CD14-positive monocyte (primary cell): Measurements from ENCODE around the gene VGLL2. TPM values are rescaled to one million over a fixed set of nuclear protein-coding genes. Genes with fewer than 3 reads are reported as not detected.

ENCODE experiments used
- DNase-seq, 3 donors: peaks; one replicate each; pipeline ENCODE4 v3.0.0-alpha.2; 2011 to 2022
- H2AFZ ChIP-seq: 2 replicates; pipeline ENCODE4 v1.6.0; 2012; ENCODE audit warnings: mild to moderate bottlenecking, low read depth, low read length, inconsistent platforms; ENCODE audit not compliant: insufficient read depth, poor library complexity, severe bottlenecking
- H3K27ac ChIP-seq, 2 donors: 1 replicate in 1 of 2; 2 replicates in 1 of 2; pipeline ENCODE4 v1.5.1; 2012 to 2013; ENCODE audit warnings: low read length in 2 of 2, control low read depth in 1 of 2, inconsistent platforms in 1 of 2, low read depth in 1 of 2, mild to moderate bottlenecking in 1 of 2
- H3K27me3 ChIP-seq, 2 donors: one replicate each; pipeline versions ENCODE4 v1.6.0 to v1.6.1; 2011 to 2013; ENCODE audit warnings: low read length in 2 of 2; ENCODE audit not compliant: control insufficient read depth in 2 of 2, insufficient read depth in 2 of 2
- H3K36me3 ChIP-seq, 2 donors: replicated peaks in 1 of 2; 1 replicate in 1 of 2; 2 replicates in 1 of 2; pipeline versions ENCODE4 v1.5.1 to v1.6.1; 2012 to 2013; ENCODE audit warnings: low read length in 2 of 2, control low read depth in 1 of 2, inconsistent platforms in 1 of 2, mild to moderate bottlenecking in 1 of 2; ENCODE audit not compliant: insufficient read depth in 2 of 2, control insufficient read depth in 1 of 2
- H3K4me1 ChIP-seq, 2 donors: 1 replicate in 1 of 2; 2 replicates in 1 of 2; pipeline versions ENCODE4 v1.5.1 to v1.6.1; 2012 to 2013; ENCODE audit warnings: low read length in 2 of 2, control low read depth in 1 of 2, inconsistent platforms in 1 of 2, mild to moderate bottlenecking in 1 of 2, moderate library complexity in 1 of 2; ENCODE audit not compliant: insufficient read depth in 2 of 2, control insufficient read depth in 1 of 2
- H3K4me2 ChIP-seq: replicated peaks from 2 replicates; pipeline ENCODE3; 2012; ENCODE audit warnings: low read length, moderate library complexity, mild to moderate bottlenecking; ENCODE audit not compliant: poor library complexity, severe bottlenecking; ENCODE audit errors: extremely low read depth
- H3K4me3 ChIP-seq, 3 experiments: fragments of 200-600 bp in 1 of 3; sonication (generic) in 1 of 3; replicated peaks in 1 of 3; 1 replicate in 2 of 3; 2 replicates in 1 of 3; pipeline ENCODE4 v1.5.1; 2011 to 2013; ENCODE audit warnings: low read length in 3 of 3, mild to moderate bottlenecking in 3 of 3, control low read depth in 2 of 3, low read depth in 2 of 3, inconsistent platforms in 1 of 3, moderate library complexity in 1 of 3
- H3K79me2 ChIP-seq: 2 replicates; pipeline ENCODE4 v1.6.0; 2012; ENCODE audit warnings: mild to moderate bottlenecking, control low read depth, inconsistent platforms, low read length, moderate library complexity; ENCODE audit not compliant: insufficient read depth
- H3K9ac ChIP-seq: 2 replicates; pipeline ENCODE4 v1.6.0; 2017; ENCODE audit warnings: low read length, mild to moderate bottlenecking; ENCODE audit not compliant: insufficient read depth, poor library complexity, severe bottlenecking
- H3K9me3 ChIP-seq, 2 donors: replicated peaks in 1 of 2; 1 replicate in 1 of 2; 2 replicates in 1 of 2; pipeline versions ENCODE4 v1.5.1 to v1.6.1; 2012 to 2013; ENCODE audit warnings: low read length in 2 of 2, control low read depth in 1 of 2; ENCODE audit not compliant: control insufficient read depth in 1 of 2, insufficient read depth in 1 of 2
- H4K20me1 ChIP-seq: 2 replicates; pipeline ENCODE4 v1.6.0; 2012; ENCODE audit warnings: mild to moderate bottlenecking, low read length, control low read depth, moderate library complexity; ENCODE audit not compliant: insufficient read depth
- H3K27ac Mint-ChIP-seq, 7 donors: one replicate each; pipeline ENCODE4 v1.8.0; 2020; ENCODE audit warnings: mild to moderate bottlenecking in 7 of 7, mixed read lengths in 7 of 7, moderate library complexity in 6 of 7, inconsistent platforms in 2 of 7
- H3K27me3 Mint-ChIP-seq, 3 donors: one replicate each; pipeline ENCODE4 v1.8.0; 2021 to 2022; ENCODE audit warnings: low read depth in 3 of 3, mild to moderate bottlenecking in 3 of 3, mixed read lengths in 3 of 3, moderate library complexity in 3 of 3, inconsistent platforms in 1 of 3
- H3K36me3 Mint-ChIP-seq, 2 donors: one replicate each; pipeline ENCODE4 v1.8.0; 2020; ENCODE audit warnings: mixed read lengths in 2 of 2, inconsistent platforms in 1 of 2, mild to moderate bottlenecking in 1 of 2
- H3K4me1 Mint-ChIP-seq: one replicate; pipeline ENCODE4 v1.8.0; 2020; ENCODE audit warnings: mild to moderate bottlenecking, mixed read lengths
- H3K4me3 Mint-ChIP-seq, 2 donors: one replicate each; pipeline ENCODE4 v1.8.0; 2020; ENCODE audit warnings: mild to moderate bottlenecking in 2 of 2, mixed read lengths in 2 of 2, moderate library complexity in 1 of 2
- H3K9me3 Mint-ChIP-seq, 7 donors: one replicate each; pipeline ENCODE4 v1.8.0; 2020 to 2022; ENCODE audit warnings: mixed read lengths in 7 of 7, mild to moderate bottlenecking in 6 of 7, moderate library complexity in 6 of 7, inconsistent platforms in 2 of 7
- CTCF ChIP-seq: fragments of 200-600 bp; IDR thresholded peaks from one replicate; pipeline ENCODE4 v1.8.0; 2022; ENCODE audit warnings: antibody characterized with exemption, mild to moderate bottlenecking
- WGBS: methylation state at CpG from one replicate; pipeline ENCODE4 v1.1.5; 2013; ENCODE audit warnings: missing lambda C conversion rate; ENCODE audit not compliant: insufficient coverage; 5-methylcytosine and 5-hydroxymethylcytosine counted together
- intact Hi-C, 2 donors: fragments of 100-400 bp; cut with micrococcal nuclease; formaldehyde crosslinking; loops; one replicate each; pipeline versions ENCODE4 v1.15.0 to v1.15.1; 2023
- polyA plus RNA-seq, 3 donors: library from polyadenylated mRNA; depleted of rRNA in 1 of 3; unstranded in 2 of 3; stranded (reverse) in 1 of 3; fragments of 300-500 nt in 2 of 3; fragments of >200 nt in 1 of 3; fragmentation: Illumina TruSeq in 2 of 3; gene quantifications; 1 replicate in 2 of 3; 2 replicates in 1 of 3; pipeline ENCODE4 v1.2.3, GENCODE V29; 2012 to 2021

Gene VGLL2
- polyA plus RNA-seq, 3 donors = not detected

GRCh38 chr6:117269638-117270054 is 4.3 kb downstream of the VGLL2 start:
- peaks cover 82 to 91% of the 10 kb centered on the region in 2 donors for H3K27me3 ChIP-seq

GRCh38 chr6:117270055-117270842 is 4.9 kb downstream of the VGLL2 start:
- Mint-ChIP-seq H3K27me3 (peaks cover 74 to 86% (median 78%) of the 10 kb centered on the region in 3 donors), H3K4me3 (peak overlapping the region; percentile 35 to 76), H3K36me3 (peaks cover 0 to 2% of the 10 kb centered on the region in 2 donors), H3K27ac (no peak overlapping the region), H3K4me1 (peaks cover 3% of the 10 kb centered on the region), H3K9me3 (peaks cover 0 to 29% (median 13%) of the 10 kb centered on the region in 7 donors)
- H3K4me2 ChIP-seq = no peak overlapping the region
- 2% methylated on average over 71 of the region's 74 CpGs for WGBS
- no peak for TF ChIP-seq CTCF
- intact Hi-C loops = no loop called here
- peaks cover 0 to 31% of the 10 kb centered on the region in 2 donors for H3K9me3 ChIP-seq
- no peaks in the 10 kb centered on the region for H3K36me3 ChIP-seq
- H3K79me2 ChIP-seq = no peaks in the 10 kb centered on the region
- H3K4me1 ChIP-seq = no peaks in the 10 kb centered on the region
- no peak overlapping the region for H3K4me3 ChIP-seq
- H4K20me1 ChIP-seq = no peaks in the 10 kb centered on the region
- no peak overlapping the region for H2AFZ ChIP-seq
- peaks cover 78 to 88% of the 10 kb centered on the region in 2 donors for H3K27me3 ChIP-seq
- no peak overlapping the region for H3K27ac ChIP-seq
- no peak for DNase-seq
- H3K9ac ChIP-seq = no peak overlapping the region

More at GRCh38 chr6:117269638-117270054, 4.3 kb downstream of the VGLL2 start:
- H3K9ac ChIP-seq = no peak overlapping the region
- H3K27me3 Mint-ChIP-seq = peaks cover 78 to 89% (median 84%) of the 10 kb centered on the region in 3 donors
- no peaks in the 10 kb centered on the region for H3K79me2 ChIP-seq
- H3K36me3 ChIP-seq = no peaks in the 10 kb centered on the region
- no peak for DNase-seq
- H3K4me3 ChIP-seq = no peak overlapping the region
- H3K4me1 Mint-ChIP-seq = peaks cover 9% of the 10 kb centered on the region
- no peaks in the 10 kb centered on the region for H4K20me1 ChIP-seq
- intact Hi-C loops = no loop called here
- peak overlapping the region; percentile 35 to 76 for H3K4me3 Mint-ChIP-seq
- H3K4me2 ChIP-seq = no peak overlapping the region
- peaks cover 0 to 35% of the 10 kb centered on the region in 2 donors for H3K9me3 ChIP-seq
- no peak overlapping the region for H2AFZ ChIP-seq
- peaks cover 0 to 33% (median 14%) of the 10 kb centered on the region in 7 donors for H3K9me3 Mint-ChIP-seq
- H3K27ac ChIP-seq = no peak overlapping the region
- H3K4me1 ChIP-seq = peaks cover 0 to 3% of the 10 kb centered on the region in 2 donors
- 0% methylated on average over 2 of the region's 8 CpGs for WGBS
- no peak for TF ChIP-seq CTCF
- no peak overlapping the region for H3K27ac Mint-ChIP-seq
- peaks cover 0 to 2% of the 10 kb centered on the region in 2 donors for H3K36me3 Mint-ChIP-seq
